Mammary epithelial cell (primary cell): ENCODE data around the gene PLCH1.

ENCODE experiments used
- CTCF ChIP-seq, 2 donors: IDR thresholded peaks in 1 of 2; conservative IDR thresholded peaks in 1 of 2; 2 replicates each; pipeline ENCODE4 v1.5.1; 2011 to 2012; ENCODE audit warnings: inconsistent platforms in 2 of 2, low read length in 2 of 2, mild to moderate bottlenecking in 2 of 2, control low read depth in 1 of 2, low read depth in 1 of 2; ENCODE audit not compliant: insufficient read depth in 1 of 2; ENCODE audit errors: extremely low read depth in 1 of 2
- EZH2 ChIP-seq: IDR thresholded peaks from 2 replicates; pipeline ENCODE4 v1.6.1; 2012; ENCODE audit warnings: low read length, inconsistent platforms, borderline replicate concordance

GRCh38 chr3:155485897-155486296 lies 259.0 kb downstream of the PLCH1 start:
- no peak for TF ChIP-seq CTCF (conservative IDR thresholded peaks at IDR 0.05 in 1 of 2, IDR thresholded peaks at IDR 0.05 in 1 of 2; ENCODE audit: extremely low read depth in 1 of 2, insufficient read depth in 1 of 2, low read depth in 1 of 2, low read length in 2 of 2)
- TF ChIP-seq EZH2, result no peak
